Lower leg skin (tissue), 3 donors: ENCODE results near the gene MPZL2.

ENCODE experiments used
- POLR2A ChIP-seq, 2 donors: fragments of 450-650 bp; IDR thresholded peaks; one replicate each; pipeline ENCODE4 v1.6.1; 2016 to 2017; ENCODE audit warnings: antibody characterized with exemption in 2 of 2, mild to moderate bottlenecking in 1 of 2, moderate library complexity in 1 of 2
- TF ChIP-seq, protein P1 (sequence below), 3 donors: fragments of 450-650 bp; IDR thresholded peaks; one replicate each; pipeline ENCODE4 v1.5.1; 2016; ENCODE audit warnings: antibody characterized with exemption in 3 of 3, mild to moderate bottlenecking in 3 of 3, moderate library complexity in 2 of 3

DNA sequence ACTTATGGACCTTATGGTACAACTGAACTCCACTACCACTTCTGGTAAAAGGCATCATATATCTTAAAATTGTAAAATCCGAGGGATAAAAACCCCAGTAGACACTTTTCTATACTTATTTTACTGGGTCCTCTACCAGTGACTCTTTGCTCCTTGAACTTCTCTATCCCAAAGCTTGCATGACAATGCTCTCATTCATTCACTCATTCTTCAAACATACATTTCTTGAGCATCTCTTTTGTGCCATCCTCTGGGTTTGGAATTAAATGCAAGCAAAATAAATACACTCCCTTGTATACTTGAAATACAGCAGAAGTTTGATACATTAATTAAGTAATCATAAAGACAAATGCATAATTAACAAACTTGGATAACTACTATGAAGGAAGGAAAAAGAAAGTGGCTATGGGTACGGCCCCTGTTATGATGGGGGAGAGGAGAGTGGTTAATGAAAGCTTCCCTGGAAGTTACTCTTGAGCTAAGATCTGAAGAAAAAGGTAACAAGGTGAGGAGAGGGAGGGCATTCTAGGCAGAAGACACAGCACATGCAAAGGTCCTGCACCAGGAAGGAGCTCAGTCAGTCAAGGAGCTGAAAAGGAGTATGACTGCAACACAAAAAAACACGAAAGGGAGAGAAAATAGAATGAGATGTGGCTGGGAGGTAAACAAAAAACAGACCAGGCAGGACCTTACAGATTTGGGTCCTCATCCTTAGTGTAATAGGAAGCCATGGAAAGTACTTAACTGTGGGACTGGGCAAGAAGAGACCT is 19.9 kb downstream of the MPZL2 start:
- TF ChIP-seq, protein P1, sequence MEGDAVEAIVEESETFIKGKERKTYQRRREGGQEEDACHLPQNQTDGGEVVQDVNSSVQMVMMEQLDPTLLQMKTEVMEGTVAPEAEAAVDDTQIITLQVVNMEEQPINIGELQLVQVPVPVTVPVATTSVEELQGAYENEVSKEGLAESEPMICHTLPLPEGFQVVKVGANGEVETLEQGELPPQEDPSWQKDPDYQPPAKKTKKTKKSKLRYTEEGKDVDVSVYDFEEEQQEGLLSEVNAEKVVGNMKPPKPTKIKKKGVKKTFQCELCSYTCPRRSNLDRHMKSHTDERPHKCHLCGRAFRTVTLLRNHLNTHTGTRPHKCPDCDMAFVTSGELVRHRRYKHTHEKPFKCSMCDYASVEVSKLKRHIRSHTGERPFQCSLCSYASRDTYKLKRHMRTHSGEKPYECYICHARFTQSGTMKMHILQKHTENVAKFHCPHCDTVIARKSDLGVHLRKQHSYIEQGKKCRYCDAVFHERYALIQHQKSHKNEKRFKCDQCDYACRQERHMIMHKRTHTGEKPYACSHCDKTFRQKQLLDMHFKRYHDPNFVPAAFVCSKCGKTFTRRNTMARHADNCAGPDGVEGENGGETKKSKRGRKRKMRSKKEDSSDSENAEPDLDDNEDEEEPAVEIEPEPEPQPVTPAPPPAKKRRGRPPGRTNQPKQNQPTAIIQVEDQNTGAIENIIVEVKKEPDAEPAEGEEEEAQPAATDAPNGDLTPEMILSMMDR (IDR thresholded peaks at IDR 0.05) = no peak
- no peak for TF ChIP-seq POLR2A (IDR thresholded peaks at IDR 0.05)
